RWPE2 (cell line): ENCODE data around the gene SLC2A8.

ENCODE experiments used
- ATAC-seq: fragments of 200-7000 bp; cut with Tn5 transposase; 3 replicates; pipeline ENCODE4 v1.9.1; 2021; ENCODE audit warnings: low read depth
- DNase-seq: peaks from one replicate; pipeline ENCODE4 v3.0.0-alpha.2; 2020; ENCODE audit warnings: low spot score
- H3K27ac ChIP-seq: fragments of 450-650 bp; 2 replicates; pipeline ENCODE4 v1.5.1; 2017; ENCODE audit warnings: mild to moderate bottlenecking; ENCODE audit not compliant: poor library complexity, severe bottlenecking
- H3K27me3 ChIP-seq: fragments of 250-450 bp; sonication (Bioruptor Pico); 2 replicates; pipeline ENCODE4 v1.5.1; 2021; ENCODE audit warnings: mild to moderate bottlenecking, moderate library complexity; ENCODE audit not compliant: insufficient read depth, poor library complexity, severe bottlenecking
- H3K36me3 ChIP-seq: fragments of 250-450 bp; sonication (Bioruptor Pico); 2 replicates; pipeline ENCODE4 v1.5.1; 2020; ENCODE audit warnings: low read depth, mild to moderate bottlenecking, moderate library complexity
- H3K4me1 ChIP-seq: fragments of 250-450 bp; sonication (Bioruptor Pico); 2 replicates; pipeline ENCODE4 v1.5.1; 2021; ENCODE audit warnings: mild to moderate bottlenecking, moderate library complexity; ENCODE audit not compliant: insufficient read depth, poor library complexity, severe bottlenecking
- H3K4me3 ChIP-seq: fragments of 250-450 bp; sonication (Bioruptor Pico); 2 replicates; pipeline ENCODE4 v1.5.1; 2021; ENCODE audit warnings: mild to moderate bottlenecking, moderate library complexity; ENCODE audit not compliant: severe bottlenecking
- H3K9me3 ChIP-seq: fragments of 250-450 bp; sonication (Bioruptor Pico); 2 replicates; pipeline ENCODE4 v1.5.1; 2021; ENCODE audit warnings: mild to moderate bottlenecking, moderate library complexity; ENCODE audit not compliant: severe bottlenecking
- TF ChIP-seq, protein P1 (sequence below): fragments of 450-650 bp; IDR thresholded peaks from one replicate; pipeline ENCODE4 v1.5.1; 2017; ENCODE audit warnings: mild to moderate bottlenecking, moderate library complexity; ENCODE audit not compliant: poor library complexity, severe bottlenecking

Gene SLC2A8

DNA sequence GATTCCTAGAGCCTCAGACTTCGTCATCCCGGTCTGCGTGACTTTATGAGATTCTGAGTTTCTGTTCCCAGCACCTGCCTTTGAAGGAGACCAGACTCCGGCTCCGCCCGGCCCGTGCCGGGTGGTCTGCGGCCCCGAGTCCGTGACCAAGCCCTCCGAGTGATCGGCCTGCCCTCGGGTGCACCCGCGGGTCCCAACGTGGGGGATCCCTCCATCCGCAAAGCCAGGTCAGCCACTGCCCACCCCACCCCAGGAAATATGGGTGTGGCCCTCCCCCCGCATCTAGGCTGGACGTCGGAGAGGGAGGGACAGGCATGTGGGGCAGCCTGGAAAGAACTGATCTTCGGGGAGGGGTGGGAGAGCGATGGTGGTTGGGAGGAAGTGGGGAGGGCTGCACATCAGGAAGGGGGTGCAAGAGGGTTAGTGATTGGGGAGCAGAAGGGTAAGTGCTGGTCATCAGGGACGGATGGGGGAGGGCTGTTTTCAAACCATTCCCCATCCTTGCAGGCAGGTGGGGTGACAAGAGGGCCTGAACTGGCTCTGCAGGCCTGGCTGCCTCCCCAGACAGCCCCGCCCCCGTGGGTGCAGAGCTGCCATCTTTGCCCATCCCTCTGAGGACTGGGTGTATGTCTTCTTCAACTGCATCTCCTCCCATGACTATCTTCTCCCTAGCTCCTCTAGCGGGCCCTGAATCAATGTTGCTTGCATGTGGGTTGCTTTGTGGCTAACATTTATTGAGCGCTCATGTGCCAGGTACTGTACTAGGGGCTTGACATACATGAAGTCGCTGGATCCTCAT lies 55.1 kb downstream of the SLC2A8 start:
- ATAC-seq (peak; percentile 55), DNase-seq (no peak)
- no peaks in the 10 kb centered on the region for H3K9me3 ChIP-seq
- peaks cover 66% of the 10 kb centered on the region for H3K36me3 ChIP-seq
- TF ChIP-seq, protein P1, sequence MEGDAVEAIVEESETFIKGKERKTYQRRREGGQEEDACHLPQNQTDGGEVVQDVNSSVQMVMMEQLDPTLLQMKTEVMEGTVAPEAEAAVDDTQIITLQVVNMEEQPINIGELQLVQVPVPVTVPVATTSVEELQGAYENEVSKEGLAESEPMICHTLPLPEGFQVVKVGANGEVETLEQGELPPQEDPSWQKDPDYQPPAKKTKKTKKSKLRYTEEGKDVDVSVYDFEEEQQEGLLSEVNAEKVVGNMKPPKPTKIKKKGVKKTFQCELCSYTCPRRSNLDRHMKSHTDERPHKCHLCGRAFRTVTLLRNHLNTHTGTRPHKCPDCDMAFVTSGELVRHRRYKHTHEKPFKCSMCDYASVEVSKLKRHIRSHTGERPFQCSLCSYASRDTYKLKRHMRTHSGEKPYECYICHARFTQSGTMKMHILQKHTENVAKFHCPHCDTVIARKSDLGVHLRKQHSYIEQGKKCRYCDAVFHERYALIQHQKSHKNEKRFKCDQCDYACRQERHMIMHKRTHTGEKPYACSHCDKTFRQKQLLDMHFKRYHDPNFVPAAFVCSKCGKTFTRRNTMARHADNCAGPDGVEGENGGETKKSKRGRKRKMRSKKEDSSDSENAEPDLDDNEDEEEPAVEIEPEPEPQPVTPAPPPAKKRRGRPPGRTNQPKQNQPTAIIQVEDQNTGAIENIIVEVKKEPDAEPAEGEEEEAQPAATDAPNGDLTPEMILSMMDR = no peak
- peak overlapping the region; percentile 96 for H3K27ac ChIP-seq
- H3K27me3 ChIP-seq = no peaks in the 10 kb centered on the region
- peak overlapping the region; percentile 89 for H3K4me3 ChIP-seq
- no peaks in the 10 kb centered on the region for H3K4me1 ChIP-seq

DNA sequence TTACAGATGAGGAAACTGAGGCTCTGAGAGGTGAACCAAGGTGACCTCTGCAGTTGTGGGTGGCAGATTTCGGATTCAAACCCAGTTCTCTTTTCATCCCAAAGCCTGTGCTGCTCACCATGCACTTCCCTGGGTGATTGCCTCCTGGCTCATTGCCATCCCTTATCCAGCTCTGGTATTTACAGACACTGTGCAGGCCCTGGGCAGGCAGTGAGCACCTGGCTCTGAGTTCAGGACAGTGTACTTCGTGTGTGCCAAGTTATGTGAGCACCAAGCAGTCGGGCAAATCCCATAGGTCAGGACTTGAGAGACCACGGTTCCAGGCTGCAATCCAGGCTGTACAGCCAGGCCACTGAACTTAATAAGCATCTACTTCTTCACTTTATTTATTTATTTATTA lies 55.7 kb downstream of the SLC2A8 start:
- Histone ChIP-seq H3K36me3 (peaks cover 66% of the 10 kb centered on the region), H3K4me3 (peak overlapping the region; percentile 89), H3K27ac (peak overlapping the region; percentile 96), H3K27me3 (no peaks in the 10 kb centered on the region), H3K9me3 (no peaks in the 10 kb centered on the region), H3K4me1 (no peaks in the 10 kb centered on the region)
- no peak for ATAC-seq
- DNase-seq = no peak
- TF ChIP-seq, protein P1 = no peak

DNA sequence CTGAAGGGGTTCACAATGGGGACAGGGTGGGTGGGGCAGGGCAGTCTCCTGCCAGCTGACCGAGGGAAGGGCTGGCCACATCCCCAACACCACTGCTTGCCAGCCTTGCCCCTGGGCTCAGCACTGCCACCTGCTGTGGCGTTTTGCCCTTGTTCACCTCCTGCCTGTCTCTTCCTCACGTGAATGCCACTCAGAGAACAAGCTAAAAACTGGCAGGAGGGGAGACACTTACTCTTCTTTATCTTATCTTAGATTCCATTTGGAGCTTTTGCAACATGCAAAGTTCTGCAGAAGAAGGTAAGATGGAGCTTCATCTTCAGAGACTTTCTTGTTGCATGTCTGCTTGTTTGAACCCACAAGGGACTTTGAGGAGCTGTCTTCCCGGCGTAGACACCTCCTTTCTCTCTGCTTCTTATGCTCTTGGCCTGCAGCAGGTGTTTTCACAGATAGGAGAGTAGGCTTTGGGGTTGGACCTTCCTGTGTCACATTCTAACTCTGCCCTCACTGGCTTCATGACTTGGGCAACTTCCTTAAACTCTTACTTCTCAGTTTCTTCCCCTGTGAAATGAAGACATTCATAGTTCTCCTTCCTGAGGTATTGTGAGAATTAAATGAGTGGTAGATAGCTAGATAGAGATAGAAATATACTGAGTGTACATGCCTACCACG lies 58.5 kb downstream of the SLC2A8 start:
- DNase-seq = no peak
- Histone ChIP-seq H3K9me3 (no peaks in the 10 kb centered on the region), H3K36me3 (peaks cover 56% of the 10 kb centered on the region), H3K27me3 (no peaks in the 10 kb centered on the region), H3K4me1 (no peaks in the 10 kb centered on the region), H3K4me3 (no peak overlapping the region), H3K27ac (no peak overlapping the region)
- ATAC-seq = no peak
- TF ChIP-seq, protein P1 = peak; percentile 32

DNA sequence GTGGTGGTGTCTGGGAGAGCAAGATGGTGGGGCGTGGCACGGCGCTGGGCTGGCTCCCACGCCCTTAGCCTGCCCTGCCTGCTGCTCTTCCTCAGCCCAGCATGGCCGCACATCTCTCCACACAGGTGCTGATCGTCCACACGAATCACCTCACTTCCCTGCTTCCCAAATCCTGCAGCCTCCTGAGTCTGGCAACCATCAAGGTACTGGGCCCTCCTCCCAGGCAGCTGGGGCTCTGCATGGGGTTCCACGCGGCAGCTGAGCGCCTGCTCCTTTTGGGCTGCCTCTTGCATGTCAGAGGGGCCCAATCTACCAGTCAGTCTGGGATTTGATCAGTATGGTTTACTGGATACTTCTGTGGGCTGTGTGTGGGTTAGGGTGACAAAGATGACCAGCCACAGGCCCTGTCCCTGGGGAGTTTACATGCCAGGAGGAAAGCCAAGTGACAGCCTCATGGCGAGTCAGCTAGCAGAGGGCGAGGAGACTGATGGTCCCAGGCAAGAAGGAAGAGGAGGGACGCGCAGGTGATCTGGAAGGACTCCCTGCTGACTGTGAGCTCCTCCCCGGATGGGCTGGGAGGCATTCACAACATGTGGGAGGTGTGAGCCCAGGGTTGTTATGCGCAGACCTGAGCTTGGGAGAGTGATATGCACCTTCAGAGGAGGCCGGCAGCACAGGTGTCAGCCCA lies 60.4 kb downstream of the SLC2A8 start:
- no peak for DNase-seq
- no peaks in the 10 kb centered on the region for H3K4me1 ChIP-seq
- no peaks in the 10 kb centered on the region for H3K27me3 ChIP-seq
- H3K27ac ChIP-seq = no peak overlapping the region
- TF ChIP-seq, protein P1 = no peak
- no peak for ATAC-seq
- no peak overlapping the region for H3K4me3 ChIP-seq
- no peaks in the 10 kb centered on the region for H3K9me3 ChIP-seq
- peaks cover 66% of the 10 kb centered on the region for H3K36me3 ChIP-seq
